Stimulated activated memory B cell treated with anti-CD40 and anti-IgM and Interleukin-4, amounts not matched to agents 10 μg/mL and 1 μg/mL and 100 μg/mL, for 72 hours (primary cell): ENCODE results near the gene BHLHA15.

Experiments used
- ATAC-seq: fragments of 150-1000 bp; cut with Tn5 transposase; 2 replicates; pipeline ENCODE4 v1.10.0; 2021
- H3K27ac Mint-ChIP-seq: one replicate; pipeline ENCODE4 v1.8.0; 2022; ENCODE audit warnings: mild to moderate bottlenecking, mixed read lengths
- H3K27me3 Mint-ChIP-seq: one replicate; pipeline ENCODE4 v1.8.0; 2022; ENCODE audit warnings: mixed read lengths
- H3K36me3 Mint-ChIP-seq: one replicate; pipeline ENCODE4 v1.8.0; 2022; ENCODE audit warnings: mixed read lengths
- H3K4me1 Mint-ChIP-seq: one replicate; pipeline ENCODE4 v1.8.0; 2022; ENCODE audit warnings: mixed read lengths
- H3K4me3 Mint-ChIP-seq: one replicate; pipeline ENCODE4 v1.8.0; 2022; ENCODE audit warnings: mild to moderate bottlenecking, moderate library complexity, mixed read lengths
- H3K9me3 Mint-ChIP-seq: one replicate; pipeline ENCODE4 v1.8.0; 2022; ENCODE audit warnings: mixed read lengths

The BHLHA15 gene

GRCh38 chr7:98254516-98254915 lies 43.3 kb downstream of the BHLHA15 start:
- no peak overlapping the region for H3K27ac Mint-ChIP-seq
- H3K9me3 Mint-ChIP-seq, result no peaks in the 10 kb centered on the region
- ATAC-seq, result no peak
- H3K36me3 Mint-ChIP-seq, result peaks cover 22% of the 10 kb centered on the region
- peaks cover 37% of the 10 kb centered on the region for H3K4me1 Mint-ChIP-seq
- H3K27me3 Mint-ChIP-seq, result no peaks in the 10 kb centered on the region
- no peak overlapping the region for H3K4me3 Mint-ChIP-seq

GRCh38 chr7:98254951-98255610 lies 43.8 kb downstream of the BHLHA15 start:
- Mint-ChIP-seq H3K4me1 (peaks cover 37% of the 10 kb centered on the region), H3K27me3 (no peaks in the 10 kb centered on the region), H3K9me3 (no peaks in the 10 kb centered on the region), H3K4me3 (no peak overlapping the region), H3K27ac (no peak overlapping the region), H3K36me3 (peaks cover 24% of the 10 kb centered on the region)
- no peak for ATAC-seq

GRCh38 chr7:98256431-98256830 lies 45.2 kb downstream of the BHLHA15 start:
- Mint-ChIP-seq H3K9me3 (no peaks in the 10 kb centered on the region), H3K4me3 (no peak overlapping the region), H3K27ac (no peak overlapping the region), H3K36me3 (peaks cover 38% of the 10 kb centered on the region), H3K4me1 (peaks cover 25% of the 10 kb centered on the region), H3K27me3 (no peaks in the 10 kb centered on the region)
- ATAC-seq, result no peak

- Mint-ChIP-seq H3K36me3 (peaks cover 50% of the 10 kb centered on the region), H3K27ac (no peak overlapping the region), H3K9me3 (no peaks in the 10 kb centered on the region), H3K27me3 (no peaks in the 10 kb centered on the region), H3K4me3 (no peak overlapping the region), H3K4me1 (peaks cover 16% of the 10 kb centered on the region)
- ATAC-seq, result no peak
Measured at GRCh38 chr7:98257701-98258100, 46.5 kb downstream of the BHLHA15 start.
